Measurements from ENCODE around the gene FUBP3. TPM values are rescaled to one million over a fixed set of nuclear protein-coding genes. Genes with fewer than 3 reads are reported as not detected.

Gene FUBP3
- total RNA-seq, 4 donors from 2014 or later: 47.6 to 62.0 (median 52.4) TPM

DNA sequence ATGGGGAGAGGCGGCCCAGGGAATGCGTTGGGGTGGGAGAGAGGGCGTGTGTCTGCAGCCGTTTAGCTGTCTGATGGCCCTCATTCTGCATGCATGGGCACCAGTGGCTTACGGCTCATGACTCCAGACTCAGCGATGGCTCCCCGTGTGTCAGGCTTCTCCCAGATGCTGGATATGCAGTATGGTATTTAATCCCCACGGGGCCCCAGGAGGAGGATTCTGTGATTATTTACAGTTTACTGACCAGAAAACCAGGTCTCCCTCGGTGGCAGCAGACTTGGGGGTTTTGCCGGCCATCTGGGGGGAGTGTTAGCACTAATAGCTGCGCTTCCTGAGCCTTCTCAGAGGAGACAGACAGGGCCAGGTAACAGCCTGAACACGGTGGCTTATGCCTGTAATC is 89.3 kb downstream of the FUBP3 start:
- ATAC-seq: no peak
- H3K4me3 ChIP-seq: no peak overlapping the region
- H3K36me3 ChIP-seq: no peaks in the 10 kb centered on the region
- no peaks in the 10 kb centered on the region for H3K9me3 ChIP-seq
- H3K27ac ChIP-seq: no peak overlapping the region
- TF ChIP-seq POLR2AphosphoS5 (IDR thresholded peaks at IDR 0.05) (no peak), EP300 (IDR thresholded peaks at IDR 0.05) (no peak), POLR2A (IDR thresholded peaks at IDR 0.05) (no peak)
- TF ChIP-seq, protein P1, sequence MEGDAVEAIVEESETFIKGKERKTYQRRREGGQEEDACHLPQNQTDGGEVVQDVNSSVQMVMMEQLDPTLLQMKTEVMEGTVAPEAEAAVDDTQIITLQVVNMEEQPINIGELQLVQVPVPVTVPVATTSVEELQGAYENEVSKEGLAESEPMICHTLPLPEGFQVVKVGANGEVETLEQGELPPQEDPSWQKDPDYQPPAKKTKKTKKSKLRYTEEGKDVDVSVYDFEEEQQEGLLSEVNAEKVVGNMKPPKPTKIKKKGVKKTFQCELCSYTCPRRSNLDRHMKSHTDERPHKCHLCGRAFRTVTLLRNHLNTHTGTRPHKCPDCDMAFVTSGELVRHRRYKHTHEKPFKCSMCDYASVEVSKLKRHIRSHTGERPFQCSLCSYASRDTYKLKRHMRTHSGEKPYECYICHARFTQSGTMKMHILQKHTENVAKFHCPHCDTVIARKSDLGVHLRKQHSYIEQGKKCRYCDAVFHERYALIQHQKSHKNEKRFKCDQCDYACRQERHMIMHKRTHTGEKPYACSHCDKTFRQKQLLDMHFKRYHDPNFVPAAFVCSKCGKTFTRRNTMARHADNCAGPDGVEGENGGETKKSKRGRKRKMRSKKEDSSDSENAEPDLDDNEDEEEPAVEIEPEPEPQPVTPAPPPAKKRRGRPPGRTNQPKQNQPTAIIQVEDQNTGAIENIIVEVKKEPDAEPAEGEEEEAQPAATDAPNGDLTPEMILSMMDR (IDR thresholded peaks at IDR 0.05): no peak
- 36 to 48% methylated on average over 4 to 6 of the region's 12 CpGs for WGBS, 2 donors (ENCODE audit: low coverage in 1 of 2)
- peaks cover 51% of the 10 kb centered on the region for H3K27me3 ChIP-seq
- H3K4me1 ChIP-seq: peaks cover 0 to 32% (median 20%) of the 10 kb centered on the region in 3 donors

GRCh38 chr9:130669965-130670364 is 90.6 kb downstream of the FUBP3 start:
- no peak for ATAC-seq
- no peak for TF ChIP-seq POLR2AphosphoS5 (IDR thresholded peaks at IDR 0.05)
- no peak for TF ChIP-seq EP300 (IDR thresholded peaks at IDR 0.05)
- no peak for TF ChIP-seq POLR2A (IDR thresholded peaks at IDR 0.05)
- TF ChIP-seq, protein P1 (IDR thresholded peaks at IDR 0.05): no peak
- 90% methylated on average over 2 of the region's 4 CpGs; no CpG with 5 or more reads in 1 of the 2 donors for WGBS, 2 donors (ENCODE audit: low coverage in 1 of 2)

DNA sequence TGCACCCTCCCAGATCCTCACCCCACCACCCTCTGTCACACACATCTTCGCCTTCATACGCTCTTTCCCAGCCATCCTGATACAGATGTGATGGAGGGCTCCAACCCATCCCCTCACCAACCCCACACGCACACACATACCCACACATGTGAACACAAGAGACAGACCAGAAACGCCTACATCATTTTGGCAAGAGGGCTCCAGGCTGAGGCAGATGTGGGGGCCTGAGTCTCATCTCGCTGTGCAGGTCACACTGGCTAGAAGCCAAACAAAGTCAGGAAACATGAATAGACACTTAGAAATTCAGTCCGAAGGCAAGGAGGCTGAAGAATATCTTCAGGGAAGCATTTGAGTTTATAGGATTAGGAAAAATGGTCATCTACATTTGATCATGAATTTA is 91.3 kb downstream of the FUBP3 start:
- no peaks in the 10 kb centered on the region for H3K9me3 ChIP-seq
- peaks cover 0 to 12% (median 2%) of the 10 kb centered on the region in 3 donors for H3K4me1 ChIP-seq
- no peak overlapping the region for H3K27ac ChIP-seq
- H3K27me3 ChIP-seq: peaks cover 31% of the 10 kb centered on the region
- 71 to 79% methylated on average over 2 to 3 of the region's 6 CpGs for WGBS, 2 donors (ENCODE audit: low coverage in 1 of 2)
- no peak for ATAC-seq
- TF ChIP-seq EP300 (IDR thresholded peaks at IDR 0.05): no peak
- TF ChIP-seq POLR2AphosphoS5 (IDR thresholded peaks at IDR 0.05): no peak
- H3K4me3 ChIP-seq: no peak overlapping the region
- no peaks in the 10 kb centered on the region for H3K36me3 ChIP-seq

More at GRCh38 chr9:130669965-130670364, 90.6 kb downstream of the FUBP3 start:
- Histone ChIP-seq H3K27me3 (peaks cover 38% of the 10 kb centered on the region), H3K36me3 (no peaks in the 10 kb centered on the region), H3K4me1 (peaks cover 0 to 19% (median 8%) of the 10 kb centered on the region in 3 donors), H3K9me3 (no peaks in the 10 kb centered on the region), H3K4me3 (no peak overlapping the region), H3K27ac (no peak overlapping the region)

DNA sequence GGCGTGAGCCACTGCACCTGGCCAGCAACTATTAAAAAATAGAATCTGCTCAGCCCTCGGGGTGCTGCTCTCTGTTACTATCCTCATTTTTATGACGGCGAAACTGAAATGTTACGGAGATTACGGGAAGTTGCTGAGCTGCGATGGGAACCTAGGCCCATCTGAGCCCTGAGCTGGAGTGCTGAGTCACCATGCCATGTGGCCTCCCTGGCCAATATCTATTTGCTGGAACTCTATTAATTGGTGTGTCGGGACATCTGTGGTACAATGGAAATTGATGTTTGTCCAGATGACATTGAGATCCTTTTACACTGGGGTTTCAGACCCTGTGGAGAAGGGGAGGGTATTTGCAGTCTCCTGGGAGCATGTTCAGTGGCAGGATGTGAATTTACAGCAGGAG is 93.1 kb downstream of the FUBP3 start:
- Histone ChIP-seq H3K27ac (no peak overlapping the region), H3K4me1 (no peaks in the 10 kb centered on the region), H3K27me3 (peaks cover 13% of the 10 kb centered on the region), H3K4me3 (no peak overlapping the region), H3K36me3 (no peaks in the 10 kb centered on the region), H3K9me3 (no peaks in the 10 kb centered on the region)
- no peak for ATAC-seq
- WGBS, 2 donors (ENCODE audit: low coverage in 1 of 2): 89% methylated on average over 3 to 7 of the region's 8 CpGs
- TF ChIP-seq POLR2AphosphoS5 (IDR thresholded peaks at IDR 0.05) (no peak), POLR2A (IDR thresholded peaks at IDR 0.05) (no peak)
- TF ChIP-seq, protein P1 (IDR thresholded peaks at IDR 0.05): no peak

- H3K9me3 ChIP-seq: no peaks in the 10 kb centered on the region
- H3K4me1 ChIP-seq: no peaks in the 10 kb centered on the region
- no peak overlapping the region for H3K27ac ChIP-seq
- no peak overlapping the region for H3K4me3 ChIP-seq
- WGBS, 2 donors (ENCODE audit: low coverage in 1 of 2): 80 to 88% methylated on average over 3 to 7 of the region's 12 CpGs
- TF ChIP-seq POLR2A (IDR thresholded peaks at IDR 0.05) (no peak), EP300 (IDR thresholded peaks at IDR 0.05) (no peak)
- no peaks in the 10 kb centered on the region for H3K36me3 ChIP-seq
- no peak for ATAC-seq
- peaks cover 6% of the 10 kb centered on the region for H3K27me3 ChIP-seq
These were observed 93.7 kb downstream of the FUBP3 start for GRCh38 chr9:130672933-130673615.

GRCh38 chr9:130675396-130675795 is 96.0 kb downstream of the FUBP3 start:
- Histone ChIP-seq H3K4me1 (no peaks in the 10 kb centered on the region), H3K27me3 (peaks cover 6% of the 10 kb centered on the region), H3K27ac (no peak overlapping the region), H3K9me3 (no peaks in the 10 kb centered on the region), H3K36me3 (no peaks in the 10 kb centered on the region), H3K4me3 (no peak overlapping the region)
- TF ChIP-seq POLR2AphosphoS5 (IDR thresholded peaks at IDR 0.05) (no peak), POLR2A (IDR thresholded peaks at IDR 0.05) (no peak), EP300 (IDR thresholded peaks at IDR 0.05) (no peak)
- TF ChIP-seq, protein P1 (IDR thresholded peaks at IDR 0.05): no peak
- no CpG with 5 or more reads among the region's 13 CpGs for WGBS, 2 donors (ENCODE audit: low coverage in 1 of 2)
- ATAC-seq: no peak

Data from gastroesophageal sphincter (tissue), 4 donors.